ENCODE data around the gene SPECC1. TPM values are rescaled to one million over a fixed set of nuclear protein-coding genes. Genes with fewer than 3 reads are reported as not detected.
"Not testable (repeated sequence)": the region's sequence is repeated elsewhere in the genome, so short reads cannot be mapped to it uniquely, and the experiment has no call there.

Gene SPECC1
- total RNA-seq, 1 experiment from 2014 or later = 46.4 TPM

- ATAC-seq (no peak), DNase-seq (no peak)
- CTCF ChIA-PET = no interaction called here
- intact Hi-C loops (cut with micrococcal nuclease) = no loop called here
- no peaks in the 10 kb centered on the region for H3K27me3 ChIP-seq (ENCODE audit: low read length)
- H3F3A ChIP-seq (ENCODE audit: low read length, unreplicated experiment) = no peaks in the 10 kb centered on the region
- POLR2A ChIA-PET (ENCODE audit: unreplicated experiment) = no interaction called here
- TF ChIP-seq, protein P1, sequence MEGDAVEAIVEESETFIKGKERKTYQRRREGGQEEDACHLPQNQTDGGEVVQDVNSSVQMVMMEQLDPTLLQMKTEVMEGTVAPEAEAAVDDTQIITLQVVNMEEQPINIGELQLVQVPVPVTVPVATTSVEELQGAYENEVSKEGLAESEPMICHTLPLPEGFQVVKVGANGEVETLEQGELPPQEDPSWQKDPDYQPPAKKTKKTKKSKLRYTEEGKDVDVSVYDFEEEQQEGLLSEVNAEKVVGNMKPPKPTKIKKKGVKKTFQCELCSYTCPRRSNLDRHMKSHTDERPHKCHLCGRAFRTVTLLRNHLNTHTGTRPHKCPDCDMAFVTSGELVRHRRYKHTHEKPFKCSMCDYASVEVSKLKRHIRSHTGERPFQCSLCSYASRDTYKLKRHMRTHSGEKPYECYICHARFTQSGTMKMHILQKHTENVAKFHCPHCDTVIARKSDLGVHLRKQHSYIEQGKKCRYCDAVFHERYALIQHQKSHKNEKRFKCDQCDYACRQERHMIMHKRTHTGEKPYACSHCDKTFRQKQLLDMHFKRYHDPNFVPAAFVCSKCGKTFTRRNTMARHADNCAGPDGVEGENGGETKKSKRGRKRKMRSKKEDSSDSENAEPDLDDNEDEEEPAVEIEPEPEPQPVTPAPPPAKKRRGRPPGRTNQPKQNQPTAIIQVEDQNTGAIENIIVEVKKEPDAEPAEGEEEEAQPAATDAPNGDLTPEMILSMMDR (conservative IDR thresholded peaks at IDR 0.05; ENCODE audit: low read depth, low read length) = no peak
- no peak for TF ChIP-seq EZH2phosphoT487 (IDR thresholded peaks at IDR 0.05; ENCODE audit: borderline replicate concordance, low read length)
- H3K4me3 ChIP-seq (ENCODE audit: low read length) = no peak overlapping the region
- H3K36me3 ChIP-seq (ENCODE audit: low read depth, low read length) = no peaks in the 10 kb centered on the region
- no peaks in the 10 kb centered on the region for H3K9me2 ChIP-seq (replicated peaks; ENCODE audit: low read length)
- no peaks in the 10 kb centered on the region for H3K79me2 ChIP-seq (ENCODE audit: low read length)
- BruUV-seq (replicated peaks) = no TSS peak
- no peak overlapping the region for H2AFZ ChIP-seq (ENCODE audit: low read length)
- no peak overlapping the region for H3K4me2 ChIP-seq (ENCODE audit: low read length)
- H3K27ac ChIP-seq (ENCODE audit: low read length) = no peak overlapping the region
- no peaks in the 10 kb centered on the region for H4K20me1 ChIP-seq (ENCODE audit: low read length)
- H3K9me3 ChIP-seq (ENCODE audit: low read length) = no peaks in the 10 kb centered on the region
- H3K4me1 ChIP-seq (ENCODE audit: insufficient read depth, low read length) = no peaks in the 10 kb centered on the region
- H3K9ac ChIP-seq (ENCODE audit: low read length) = no peak overlapping the region
These were observed 94.6 kb downstream of the SPECC1 start for GRCh38 chr17:20103454-20104446.

- H3F3A ChIP-seq (ENCODE audit: low read length, unreplicated experiment) = no peaks in the 10 kb centered on the region
- ATAC-seq (no peak), DNase-seq (no peak)
- H3K79me2 ChIP-seq (ENCODE audit: low read length) = no peaks in the 10 kb centered on the region
- no TSS peak for BruUV-seq (replicated peaks)
- no peak overlapping the region for H2AFZ ChIP-seq (ENCODE audit: low read length)
- TF ChIP-seq EZH2phosphoT487 (IDR thresholded peaks at IDR 0.05; ENCODE audit: borderline replicate concordance, low read length) (no peak), EZH2 (IDR thresholded peaks at IDR 0.05; ENCODE audit: low read length, unreplicated experiment) (no peak)
- TF ChIP-seq, protein P1 (conservative IDR thresholded peaks at IDR 0.05; ENCODE audit: low read depth, low read length) = peak; percentile 25; the same call in 1 of the 2 replicates
- intact Hi-C loops (cut with micrococcal nuclease) = no loop called here
- no peaks in the 10 kb centered on the region for H3K9me2 ChIP-seq (replicated peaks; ENCODE audit: low read length)
- no peaks in the 10 kb centered on the region for H4K20me1 ChIP-seq (ENCODE audit: low read length)
- H3K4me2 ChIP-seq (ENCODE audit: low read length) = no peak overlapping the region
- POLR2A ChIA-PET (ENCODE audit: unreplicated experiment) = no interaction called here
- no peak overlapping the region for H3K4me3 ChIP-seq (ENCODE audit: low read length)
- CTCF ChIA-PET = no interaction called here
- no peak overlapping the region for H3K27ac ChIP-seq (ENCODE audit: low read length)
- no peak overlapping the region for H3K9ac ChIP-seq (ENCODE audit: low read length)
- no peaks in the 10 kb centered on the region for H3K9me3 ChIP-seq (ENCODE audit: low read length)
- H3K27me3 ChIP-seq (ENCODE audit: low read length) = no peaks in the 10 kb centered on the region
- no peaks in the 10 kb centered on the region for H3K36me3 ChIP-seq (ENCODE audit: low read depth, low read length)
- H3K4me1 ChIP-seq (ENCODE audit: insufficient read depth, low read length) = no peaks in the 10 kb centered on the region
These were observed 96.6 kb downstream of the SPECC1 start for GRCh38 chr17:20105539-20106280.

DNA sequence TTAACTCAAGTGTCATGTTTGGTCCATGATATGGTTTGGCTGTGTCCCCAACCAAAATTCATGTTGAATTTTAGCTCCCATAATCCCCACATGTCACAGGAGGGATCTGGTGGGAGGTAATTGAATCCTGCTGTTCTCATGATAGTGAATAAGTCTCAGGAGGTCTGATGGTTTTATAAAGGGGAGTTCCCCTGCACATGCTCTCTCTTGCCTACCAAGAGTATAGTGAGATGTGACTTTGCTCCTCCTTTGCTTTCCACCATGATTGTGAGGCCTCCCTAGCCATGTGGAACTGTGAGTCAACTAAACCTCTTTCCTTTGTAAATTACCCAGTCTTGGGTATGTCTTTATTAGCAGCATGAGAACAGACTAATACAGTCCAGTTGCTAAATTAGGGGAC, 97.3 kb downstream of the SPECC1 start:
- H3K27ac ChIP-seq (ENCODE audit: low read length); BruUV-seq (replicated peaks); POLR2A ChIA-PET (ENCODE audit: unreplicated experiment); H3K27me3 ChIP-seq (ENCODE audit: low read length); H3F3A ChIP-seq (ENCODE audit: low read length, unreplicated experiment); intact Hi-C loops (cut with micrococcal nuclease); H2AFZ ChIP-seq (ENCODE audit: low read length); H3K79me2 ChIP-seq (ENCODE audit: low read length); DNase-seq; H4K20me1 ChIP-seq (ENCODE audit: low read length); CTCF ChIA-PET; H3K4me2 ChIP-seq (ENCODE audit: low read length); H3K4me1 ChIP-seq (ENCODE audit: insufficient read depth, low read length); H3K36me3 ChIP-seq (ENCODE audit: low read depth, low read length); ATAC-seq; H3K9me2 ChIP-seq (replicated peaks; ENCODE audit: low read length); H3K9me3 ChIP-seq (ENCODE audit: low read length); H3K9ac ChIP-seq (ENCODE audit: low read length); H3K4me3 ChIP-seq (ENCODE audit: low read length): not testable (repeated sequence)

All from PC-3 (cell line).